Retinal pigment epithelial cell (primary cell): ENCODE measurements around the gene FYCO1.

Experiments used
- DNase-seq: peaks from one replicate; pipeline ENCODE4 v3.0.0-alpha.2; 2010; ENCODE audit warnings: low read depth
- H3K4me3 ChIP-seq: 2 replicates; pipeline ENCODE4 v1.5.1; 2011; ENCODE audit warnings: mild to moderate bottlenecking, low read length, control low read depth, moderate library complexity
- CTCF ChIP-seq: conservative IDR thresholded peaks from 2 replicates; pipeline ENCODE4 v1.5.1; 2011; ENCODE audit warnings: low read depth, low read length, control low read depth, inconsistent platforms

FYCO1 gene

GRCh38 chr3:45894015-45894414, 101.6 kb downstream of the FYCO1 start:
- DNase-seq, result no peak
- TF ChIP-seq CTCF, result no peak
- no peak overlapping the region for H3K4me3 ChIP-seq

GRCh38 chr3:45892161-45892560, 103.5 kb downstream of the FYCO1 start:
- DNase-seq, result no peak
- TF ChIP-seq CTCF, result no peak
- no peak overlapping the region for H3K4me3 ChIP-seq

GRCh38 chr3:45890405-45890804, 105.2 kb downstream of the FYCO1 start:
- no peak for TF ChIP-seq CTCF
- no peak overlapping the region for H3K4me3 ChIP-seq
- DNase-seq, result no peak

GRCh38 chr3:45889337-45889736, 106.3 kb downstream of the FYCO1 start:
- DNase-seq, result no peak
- H3K4me3 ChIP-seq, result no peak overlapping the region
- no peak for TF ChIP-seq CTCF

- H3K4me3 ChIP-seq, result no peak overlapping the region
- no peak for DNase-seq
- peak; percentile 3 for TF ChIP-seq CTCF
Observed at GRCh38 chr3:45887759-45888511, 107.7 kb downstream of the FYCO1 start.

GRCh38 chr3:45887285-45887684, 108.3 kb downstream of the FYCO1 start:
- H3K4me3 ChIP-seq, result no peak overlapping the region
- no peak for DNase-seq
- no peak for TF ChIP-seq CTCF

- DNase-seq, result no peak
- no peak within 1 kb of the TSS for H3K4me3 ChIP-seq
Observed at GRCh38 chr3:45885979-45886705, 109.5 kb downstream of the FYCO1 start, which contains the start of gene CCR9. Gene CCR9 (plus strand): TSS chr3:45886543. CDS start chr3:45894934, 8,391 bp downstream.

More at GRCh38 chr3:45885979-45886705, 109.5 kb downstream of the FYCO1 start, which contains the start of gene CCR9:
- TF ChIP-seq CTCF, result no peak
